Sigmoid colon (tissue), 7 donors: ENCODE data around the gene SNX32. TPM values are rescaled to one million over a fixed set of nuclear protein-coding genes. Genes with fewer than 3 reads are reported as not detected.

Experiments used
- DNase-seq: peaks from one replicate; pipeline ENCODE4 v3.0.0-alpha.2; 2019
- H3K27ac ChIP-seq, 4 donors: fragments of 200-600 bp; sonication (generic); one replicate each; pipeline ENCODE4 v1.5.1; 2016 to 2019; ENCODE audit warnings: mild to moderate bottlenecking in 1 of 4
- H3K27me3 ChIP-seq, 3 donors: fragments of 200-600 bp; sonication (generic); one replicate each; pipeline ENCODE4 v1.5.1; 2019; ENCODE audit warnings: mild to moderate bottlenecking in 1 of 3
- H3K36me3 ChIP-seq, 4 donors: fragments of 200-600 bp; sonication (generic); one replicate each; pipeline ENCODE4 v1.5.1; 2016 to 2019
- H3K4me1 ChIP-seq, 4 donors: fragments of 200-600 bp; sonication (generic); one replicate each; pipeline ENCODE4 v1.5.1; 2017 to 2019
- H3K4me3 ChIP-seq, 4 donors: fragments of 200-600 bp; sonication (generic); one replicate each; pipeline ENCODE4 v1.5.1; 2017 to 2019; ENCODE audit warnings: mild to moderate bottlenecking in 2 of 4, moderate library complexity in 1 of 4
- H3K9me3 ChIP-seq, 4 donors: fragments of 200-600 bp in 3 of 4; sonication (generic) in 3 of 4; one replicate each; pipeline versions ENCODE4 v1.5.1 to v1.6.1; 2013 to 2019
- CTCF ChIP-seq, 4 experiments: fragments of 450-650 bp in 3 of 4; fragments of 200-600 bp in 1 of 4; IDR thresholded peaks; one replicate each; pipeline ENCODE4 v1.5.1; 2016 to 2019; ENCODE audit warnings: antibody characterized with exemption in 4 of 4, mild to moderate bottlenecking in 3 of 4, moderate library complexity in 2 of 4
- EP300 ChIP-seq, 4 donors: sonication (generic); formaldehyde crosslinking; IDR thresholded peaks; one replicate each; pipeline ENCODE4 v1.6.1; 2017; ENCODE audit warnings: antibody characterized with exemption in 4 of 4
- POLR2A ChIP-seq, 2 donors: fragments of 450-650 bp; IDR thresholded peaks; one replicate each; pipeline ENCODE4 v1.6.1; 2016; ENCODE audit warnings: antibody characterized with exemption in 2 of 2, mild to moderate bottlenecking in 2 of 2, moderate library complexity in 2 of 2
- POLR2AphosphoS5 ChIP-seq, 4 donors: sonication (generic); formaldehyde crosslinking; IDR thresholded peaks; one replicate each; pipeline ENCODE4 v1.6.1; 2017; ENCODE audit warnings: antibody characterized with exemption in 4 of 4
- WGBS, 2 donors: extraction: QIAGEN DNeasy Blood & Tissue Kit; methylation state at CpG; one replicate each; pipeline ENCODE4 v1.1.7; 2013; 5-methylcytosine and 5-hydroxymethylcytosine counted together
- intact Hi-C: fragments of 100-400 bp; cut with DNase I; formaldehyde crosslinking; loops from one replicate; pipeline ENCODE4 v1.15.1; 2023
- polyA plus RNA-seq, 3 donors: library from polyadenylated mRNA; stranded (reverse); fragments of 200-250 nt; gene quantifications; one replicate each; pipeline ENCODE4 v1.2.3, GENCODE V29; 2013
- total RNA-seq, 4 donors: library from RNA; depleted of rRNA; stranded (reverse); fragments of >200 nt; gene quantifications; one replicate each; pipeline ENCODE4 v1.1.0, GENCODE V29; 2016
- donor health status: healthy with polysubstance abuse.
- donor health status: Bipolar disorder and iron deficiency.
- donor health status: healthy.

Gene SNX32
- total and polyA plus RNA-seq, 7 donors, result 0.27 to 1.5 (median 0.70) TPM; not detected in 1

GRCh38 chr11:65868076-65868667 is 34.4 kb downstream of the SNX32 start:
- peak; percentile 70 for DNase-seq
- Histone ChIP-seq H3K4me3 (no peak overlapping the region), H3K4me1 (peaks cover 0 to 51% (median 34%) of the 10 kb centered on the region in 4 donors), H3K36me3 (peaks cover 23 to 73% (median 46%) of the 10 kb centered on the region in 4 donors), H3K27me3 (no peaks in the 10 kb centered on the region), H3K27ac (peak overlapping the region in 3 of 4 donors; percentile 22 to 43 (median 32)), H3K9me3 (no peaks in the 10 kb centered on the region)
- intact Hi-C loops, result no loop called here
- WGBS, 2 donors, result 83 to 89% methylated on average over 19 of the region's 19 CpGs
- TF ChIP-seq POLR2A (IDR thresholded peaks at IDR 0.05), result no peak
- peak in 1 of 4 donors; percentile 35 for TF ChIP-seq POLR2AphosphoS5 (IDR thresholded peaks at IDR 0.05)

GRCh38 chr11:65868907-65869306 is 35.1 kb downstream of the SNX32 start:
- intact Hi-C loops, result no loop called here
- Histone ChIP-seq H3K36me3 (peaks cover 17 to 66% (median 39%) of the 10 kb centered on the region in 4 donors), H3K27ac (peak overlapping the region in 2 of 4 donors; percentile 22 to 43), H3K27me3 (no peaks in the 10 kb centered on the region), H3K4me3 (no peak overlapping the region), H3K4me1 (peaks cover 0 to 53% (median 34%) of the 10 kb centered on the region in 4 donors), H3K9me3 (no peaks in the 10 kb centered on the region)
- DNase-seq, result no peak
- WGBS, 2 donors, result 64 to 92% methylated on average over 3 of the region's 3 CpGs
- TF ChIP-seq POLR2A (IDR thresholded peaks at IDR 0.05) (no peak), EP300 (IDR thresholded peaks at IDR 0.05) (no peak), POLR2AphosphoS5 (IDR thresholded peaks at IDR 0.05) (no peak), CTCF (IDR thresholded peaks at IDR 0.05) (no peak)

- peaks cover 9 to 57% (median 30%) of the 10 kb centered on the region in 4 donors for H3K36me3 ChIP-seq
- peaks cover 0 to 51% (median 38%) of the 10 kb centered on the region in 4 donors for H3K4me1 ChIP-seq
- H3K27ac ChIP-seq, result peak overlapping the region; percentile 93 to 98 (median 96)
- intact Hi-C loops, result no loop called here
- no peak overlapping the region for H3K4me3 ChIP-seq
- no peaks in the 10 kb centered on the region for H3K27me3 ChIP-seq
- peak; percentile 69 for DNase-seq
- TF ChIP-seq EP300 (IDR thresholded peaks at IDR 0.05) (no peak), POLR2AphosphoS5 (IDR thresholded peaks at IDR 0.05) (peak in 2 of 4 donors; percentile 25 to 34), POLR2A (IDR thresholded peaks at IDR 0.05) (no peak)
- H3K9me3 ChIP-seq, result no peaks in the 10 kb centered on the region
- WGBS, 2 donors, result 65 to 81% methylated on average over 24 of the region's 24 CpGs
Observed at GRCh38 chr11:65869643-65870306, 36.0 kb downstream of the SNX32 start.

GRCh38 chr11:65870307-65870658 is 36.5 kb downstream of the SNX32 start:
- H3K36me3 ChIP-seq, result peaks cover 9 to 52% (median 25%) of the 10 kb centered on the region in 4 donors

More at GRCh38 chr11:65870307-65870658, 36.5 kb downstream of the SNX32 start:
- H3K9me3 ChIP-seq, result no peaks in the 10 kb centered on the region
- intact Hi-C loops, result no loop called here
- peak overlapping the region; percentile 93 to 98 (median 96) for H3K27ac ChIP-seq
- no peaks in the 10 kb centered on the region for H3K27me3 ChIP-seq
- H3K4me3 ChIP-seq, result no peak overlapping the region
- 70 to 76% methylated on average over 11 of the region's 11 CpGs for WGBS, 2 donors
- H3K4me1 ChIP-seq, result peaks cover 0 to 51% (median 38%) of the 10 kb centered on the region in 4 donors
- TF ChIP-seq CTCF (IDR thresholded peaks at IDR 0.05) (no peak), POLR2AphosphoS5 (IDR thresholded peaks at IDR 0.05) (peak in 1 of 4 donors; percentile 3)
- DNase-seq, result no peak
